ENCODE results near the gene AGO4. TPM values are rescaled to one million over a fixed set of nuclear protein-coding genes. Genes with fewer than 3 reads are reported as not detected.
A peak's percentile ranks its signal among the peaks of the same experiment; 100 is the strongest.

AGO4 gene
- total RNA-seq, 4 donors from 2014 or later, result 4.6 to 18.1 (median 7.5) TPM

DNA sequence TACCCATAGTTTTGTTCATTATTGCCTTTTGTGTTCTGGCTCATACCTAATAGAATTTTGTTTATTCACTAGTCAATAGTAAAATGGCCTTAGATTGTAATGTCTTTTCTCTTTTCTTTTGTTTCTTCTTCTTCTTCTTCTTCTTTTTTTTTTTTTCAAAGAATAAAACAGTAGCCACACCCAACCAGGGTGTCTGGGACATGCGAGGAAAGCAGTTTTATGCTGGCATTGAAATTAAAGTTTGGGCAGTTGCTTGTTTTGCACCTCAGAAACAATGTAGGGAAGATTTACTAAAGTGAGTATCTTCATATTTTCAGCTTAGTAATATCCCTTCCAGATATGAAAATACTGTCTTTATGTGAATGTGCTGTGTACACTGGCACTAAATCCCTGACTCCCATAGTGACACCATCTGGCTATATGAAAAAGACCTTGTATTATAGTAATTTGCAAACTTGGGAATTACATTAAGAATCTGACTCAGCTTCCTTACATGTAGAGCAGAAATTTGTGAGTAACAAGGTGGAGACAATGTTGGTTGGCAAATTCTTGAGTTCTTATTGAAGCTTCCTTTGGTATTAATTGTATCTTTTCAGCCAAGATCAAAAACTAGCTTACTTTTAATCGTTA lies 24.6 kb downstream of the AGO4 start:
- Histone ChIP-seq H3K9me3 (no peaks in the 10 kb centered on the region), H3K27ac (no peak overlapping the region), H3K27me3 (no peaks in the 10 kb centered on the region), H3K4me3 (no peak overlapping the region), H3K4me1 (peaks cover 0 to 12% (median 0%) of the 10 kb centered on the region in 3 donors), H3K36me3 (peaks cover 0 to 93% (median 0%) of the 10 kb centered on the region in 3 donors)
- TF ChIP-seq CTCF (IDR thresholded peaks at IDR 0.05), result no peak
- TF ChIP-seq POLR2A (IDR thresholded peaks at IDR 0.05), result no peak
- DNase-seq, result no peak
- 48 to 50% methylated on average over 2 of the region's 2 CpGs for WGBS, 2 donors
- intact Hi-C loops (cut with DNase I), result no loop called here

DNA sequence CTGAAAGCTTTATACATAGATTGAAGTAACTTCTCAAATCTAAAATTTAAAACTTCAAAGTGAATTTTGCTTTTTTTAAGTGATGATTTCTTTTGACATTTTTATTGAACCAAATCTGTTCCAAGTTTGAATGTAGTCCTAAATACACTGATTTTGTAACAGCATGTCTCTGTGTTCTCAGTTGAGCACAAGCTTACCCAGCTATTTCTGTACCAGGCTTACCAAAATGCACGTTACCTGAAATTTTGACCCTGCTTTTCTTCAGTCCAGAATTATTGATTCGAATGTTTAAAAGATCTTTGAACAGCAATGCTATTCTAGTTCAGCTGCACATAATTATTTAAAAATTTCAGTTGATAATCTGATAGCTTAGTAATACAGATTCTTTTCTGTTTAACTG lies 25.6 kb downstream of the AGO4 start:
- no peak for TF ChIP-seq POLR2A (IDR thresholded peaks at IDR 0.05)
- TF ChIP-seq CTCF (IDR thresholded peaks at IDR 0.05), result no peak
- no peak overlapping the region for H3K4me3 ChIP-seq
- peaks cover 0 to 12% (median 0%) of the 10 kb centered on the region in 3 donors for H3K4me1 ChIP-seq
- H3K27ac ChIP-seq, result no peak overlapping the region
- intact Hi-C loops (cut with DNase I), result no loop called here
- 69 to 81% methylated on average over 2 of the region's 2 CpGs for WGBS, 2 donors
- DNase-seq, result no peak
- H3K9me3 ChIP-seq, result no peaks in the 10 kb centered on the region
- no peaks in the 10 kb centered on the region for H3K27me3 ChIP-seq
- H3K36me3 ChIP-seq, result peaks cover 0 to 94% (median 0%) of the 10 kb centered on the region in 3 donors

DNA sequence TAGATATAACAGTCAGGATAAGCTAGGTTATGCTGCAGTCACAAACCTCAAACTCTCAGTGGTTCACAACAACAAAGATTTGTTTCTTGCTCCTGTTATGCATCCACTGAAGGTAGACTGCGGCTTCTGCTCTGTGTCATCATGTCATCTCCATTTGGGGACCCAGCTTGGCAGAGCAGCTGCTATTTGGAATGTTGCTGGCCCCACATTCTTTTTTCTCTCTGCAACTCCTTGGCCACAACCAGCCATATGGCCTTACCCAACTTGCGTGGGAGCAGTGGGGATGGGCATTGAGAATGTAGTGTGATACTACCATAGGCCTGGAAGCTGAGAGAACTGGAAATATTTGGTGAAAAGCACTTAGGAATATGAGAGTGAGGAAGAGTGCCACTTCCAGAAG lies 26.4 kb downstream of the AGO4 start:
- TF ChIP-seq CTCF (IDR thresholded peaks at IDR 0.05) (no peak), POLR2A (IDR thresholded peaks at IDR 0.05) (no peak)
- 100% methylated on average over 1 to 2 of the region's 2 CpGs for WGBS, 2 donors
- Histone ChIP-seq H3K4me3 (no peak overlapping the region), H3K27ac (no peak overlapping the region), H3K27me3 (no peaks in the 10 kb centered on the region), H3K9me3 (no peaks in the 10 kb centered on the region), H3K4me1 (peaks cover 0 to 12% (median 0%) of the 10 kb centered on the region in 3 donors), H3K36me3 (peaks cover 0 to 91% (median 0%) of the 10 kb centered on the region in 3 donors)
- DNase-seq, result no peak
- intact Hi-C loops (cut with DNase I), result no loop called here

GRCh38 chr1:35835398-35835797 lies 27.6 kb downstream of the AGO4 start:
- no peak for TF ChIP-seq POLR2A (IDR thresholded peaks at IDR 0.05)
- no peak for TF ChIP-seq CTCF (IDR thresholded peaks at IDR 0.05)
- no peak for DNase-seq
- H3K9me3 ChIP-seq, result no peaks in the 10 kb centered on the region
- H3K36me3 ChIP-seq, result peaks cover 0 to 95% (median 0%) of the 10 kb centered on the region in 3 donors
- no peaks in the 10 kb centered on the region for H3K27me3 ChIP-seq
- intact Hi-C loops (cut with DNase I), result no loop called here
- H3K4me3 ChIP-seq, result no peak overlapping the region
- peaks cover 0 to 12% (median 0%) of the 10 kb centered on the region in 3 donors for H3K4me1 ChIP-seq
- WGBS, 2 donors, result 18 to 24% methylated on average over 2 of the region's 2 CpGs
- peak overlapping the region in 1 of 4 donors; percentile 34 for H3K27ac ChIP-seq

DNA sequence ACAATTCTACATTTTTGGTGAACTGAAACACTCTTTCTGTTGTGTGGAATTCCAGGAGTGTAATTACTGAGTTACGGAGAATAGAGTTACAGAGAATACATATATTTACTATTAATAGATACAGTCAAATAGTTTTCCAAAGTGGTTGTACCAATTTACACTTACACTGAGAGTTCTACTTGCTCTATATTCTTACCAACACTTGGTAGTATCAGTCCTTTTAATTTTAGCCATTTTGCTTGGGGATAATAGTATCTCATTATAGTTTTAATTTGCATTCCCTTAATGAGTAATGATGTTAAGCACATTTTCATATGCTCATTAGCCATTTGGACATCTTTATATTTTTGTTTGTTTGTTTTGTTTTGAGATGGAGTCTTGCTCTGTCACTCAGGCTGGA lies 28.9 kb downstream of the AGO4 start:
- Histone ChIP-seq H3K27ac (no peak overlapping the region), H3K36me3 (peaks cover 0 to 97% (median 0%) of the 10 kb centered on the region in 3 donors), H3K4me1 (peaks cover 0 to 12% (median 0%) of the 10 kb centered on the region in 3 donors), H3K27me3 (no peaks in the 10 kb centered on the region), H3K9me3 (no peaks in the 10 kb centered on the region), H3K4me3 (no peak overlapping the region)
- DNase-seq, result no peak
- WGBS, 2 donors, result 94 to 95% methylated on average over 1 of the region's 1 CpG
- TF ChIP-seq CTCF (IDR thresholded peaks at IDR 0.05), result no peak
- TF ChIP-seq POLR2A (IDR thresholded peaks at IDR 0.05), result no peak
- intact Hi-C loops (cut with DNase I), result no loop called here
